Type B pancreatic cell (in vitro differentiated cells): ENCODE data around the gene MNX1. TPM values are rescaled to one million over a fixed set of nuclear protein-coding genes. Genes with fewer than 3 reads are reported as not detected.

ENCODE experiments used
- DNase-seq: peaks from one replicate; pipeline ENCODE4 v3.0.0; 2021; ENCODE audit warnings: mixed read lengths; ENCODE audit not compliant: unreplicated experiment; ENCODE audit errors: extremely low spot score
- H3K27ac Mint-ChIP-seq: 2 replicates; pipeline ENCODE4 v1.8.0; 2021; ENCODE audit warnings: mild to moderate bottlenecking, mixed read lengths
- H3K27me3 Mint-ChIP-seq: 2 replicates; pipeline ENCODE4 v1.8.0; 2021; ENCODE audit warnings: mixed read lengths
- H3K36me3 Mint-ChIP-seq: 2 replicates; pipeline ENCODE4 v1.8.0; 2021; ENCODE audit warnings: mixed read lengths
- H3K4me1 Mint-ChIP-seq: one replicate; pipeline ENCODE4 v1.8.0; 2021; ENCODE audit warnings: mixed read lengths; ENCODE audit not compliant: unreplicated experiment
- H3K4me3 Mint-ChIP-seq: 2 replicates; pipeline ENCODE4 v1.8.0; 2021; ENCODE audit warnings: mild to moderate bottlenecking, mixed read lengths
- H3K9me3 Mint-ChIP-seq: 2 replicates; pipeline ENCODE4 v1.8.0; 2021; ENCODE audit warnings: mixed read lengths
- CTCF ChIP-seq: fragments of 200-600 bp; sonication (generic); conservative IDR thresholded peaks from 2 replicates; pipeline ENCODE4 v1.5.0; 2021; ENCODE audit warnings: antibody characterized with exemption, mild to moderate bottlenecking
- total RNA-seq: library from RNA; stranded (reverse); gene quantifications from 2 replicates; pipeline ENCODE4 v1.2.1, GENCODE V29; 2021; ENCODE audit warnings: low replicate concordance

The MNX1 gene
- total RNA-seq, 1 donor from 2014 or later: 14.9 TPM

GRCh38 chr7:157016352-157017041 is 6.0 kb upstream of the MNX1 start:
- H3K9me3 Mint-ChIP-seq: no peaks in the 10 kb centered on the region
- H3K36me3 Mint-ChIP-seq: no peaks in the 10 kb centered on the region
- H3K4me3 Mint-ChIP-seq: no peak overlapping the region
- no peak for TF ChIP-seq CTCF
- peaks cover 5% of the 10 kb centered on the region for H3K4me1 Mint-ChIP-seq
- no peak overlapping the region for H3K27ac Mint-ChIP-seq
- DNase-seq: peak; percentile 64
- peaks cover 85% of the 10 kb centered on the region for H3K27me3 Mint-ChIP-seq

- DNase-seq: no peak
- Mint-ChIP-seq H3K9me3 (no peaks in the 10 kb centered on the region), H3K27me3 (peaks cover 90% of the 10 kb centered on the region), H3K36me3 (no peaks in the 10 kb centered on the region), H3K27ac (no peak overlapping the region), H3K4me3 (no peak overlapping the region), H3K4me1 (peaks cover 6% of the 10 kb centered on the region)
- TF ChIP-seq CTCF: no peak
Observed at GRCh38 chr7:157016024-157016351, 5.5 kb upstream of the MNX1 start.

- Mint-ChIP-seq H3K27ac (no peak overlapping the region), H3K4me3 (no peak overlapping the region), H3K36me3 (no peaks in the 10 kb centered on the region), H3K4me1 (peaks cover 6% of the 10 kb centered on the region), H3K9me3 (no peaks in the 10 kb centered on the region), H3K27me3 (peaks cover 84% of the 10 kb centered on the region)
- no peak for TF ChIP-seq CTCF
- no peak for DNase-seq
Observed at GRCh38 chr7:157014635-157015555, 4.4 kb upstream of the MNX1 start.

- Mint-ChIP-seq H3K4me3 (peak overlapping the region; percentile 39), H3K9me3 (no peaks in the 10 kb centered on the region), H3K27me3 (peaks cover 82% of the 10 kb centered on the region), H3K36me3 (no peaks in the 10 kb centered on the region), H3K27ac (peak overlapping the region; percentile 70), H3K4me1 (peaks cover 6% of the 10 kb centered on the region)
- no peak for DNase-seq
- no peak for TF ChIP-seq CTCF
Observed at GRCh38 chr7:157013602-157014549, 3.4 kb upstream of the MNX1 start.

GRCh38 chr7:157013101-157013500 is 2.6 kb upstream of the MNX1 start:
- H3K4me3 Mint-ChIP-seq: no peak overlapping the region
- H3K27me3 Mint-ChIP-seq: peaks cover 82% of the 10 kb centered on the region
- DNase-seq: no peak
- TF ChIP-seq CTCF: no peak
- H3K27ac Mint-ChIP-seq: no peak overlapping the region
- H3K4me1 Mint-ChIP-seq: peaks cover 6% of the 10 kb centered on the region
- H3K9me3 Mint-ChIP-seq: no peaks in the 10 kb centered on the region
- H3K36me3 Mint-ChIP-seq: no peaks in the 10 kb centered on the region
